GM19455 (cell line): ENCODE results near the gene AMIGO1.

Experiments
- ATAC-seq: cut with Tn5 transposase; IDR thresholded peaks from one replicate; pipeline ENCODE4 v1.9.1; 2021; ENCODE audit not compliant: unreplicated experiment

AMIGO1 gene

DNA sequence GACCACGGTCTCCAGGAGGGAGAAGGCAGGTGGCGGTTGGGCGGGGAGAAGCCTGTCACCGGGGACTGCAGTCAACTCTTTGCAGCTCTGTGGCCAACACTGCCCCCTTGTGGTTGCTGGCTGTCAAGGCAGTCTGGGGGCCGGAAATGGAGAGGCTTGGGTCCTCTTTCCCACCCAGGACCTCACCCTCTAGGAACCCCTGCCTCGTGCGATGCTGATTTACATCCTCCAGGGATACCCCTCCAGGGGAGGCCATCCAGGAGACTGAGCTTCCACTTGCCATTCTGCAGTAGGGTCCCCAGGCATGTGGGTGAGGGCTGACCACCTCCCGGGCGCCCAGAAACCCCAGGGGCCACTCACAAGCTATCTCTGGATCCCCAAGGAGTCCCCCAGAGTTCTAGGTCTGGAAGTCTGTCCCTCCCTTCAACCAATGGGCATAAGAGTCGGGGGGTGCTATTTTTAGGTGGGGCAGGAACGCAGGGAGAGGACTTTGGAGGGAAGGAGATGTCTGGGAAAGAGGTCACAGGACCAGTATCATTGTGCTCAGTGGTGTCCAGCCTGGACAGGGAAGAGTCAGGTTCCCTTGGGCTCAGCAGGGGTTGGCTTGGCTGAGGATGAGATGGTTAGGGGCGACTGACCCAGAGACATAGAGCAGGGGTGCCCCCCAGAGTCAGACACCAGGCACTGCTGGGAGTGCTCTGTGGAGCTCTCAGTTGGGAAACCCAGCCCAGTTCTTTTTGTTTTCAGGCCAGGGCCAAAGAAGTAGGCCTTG, 23.0 kb upstream of the AMIGO1 start:
- peak; percentile 71 for ATAC-seq

DNA sequence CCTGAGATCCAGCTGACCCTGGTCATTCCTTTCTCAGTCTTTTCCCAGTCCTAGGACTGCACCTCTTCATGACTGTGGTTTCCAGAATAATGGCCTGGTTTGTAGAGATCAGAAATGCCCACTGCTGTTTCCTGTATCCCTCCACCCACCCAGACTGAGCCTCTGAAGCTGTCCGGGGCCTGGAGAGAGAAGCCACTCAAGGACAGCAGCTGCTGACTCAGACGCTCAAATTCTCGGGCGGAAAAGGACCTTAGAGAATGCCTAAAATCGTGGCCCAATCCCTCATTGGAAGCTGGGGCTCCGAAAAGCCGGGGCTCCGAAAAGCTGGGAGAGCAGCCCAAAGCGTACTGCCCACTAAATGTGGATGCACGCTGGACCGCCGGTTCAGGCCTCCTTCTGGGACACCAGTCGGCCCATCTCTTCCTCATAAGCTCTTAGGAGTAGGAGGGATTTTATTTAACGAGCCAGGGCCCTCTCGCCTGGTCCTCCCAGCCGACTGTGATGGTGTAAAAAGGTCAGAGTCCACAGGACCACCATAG, 22.4 kb upstream of the AMIGO1 start:
- ATAC-seq: no peak

DNA sequence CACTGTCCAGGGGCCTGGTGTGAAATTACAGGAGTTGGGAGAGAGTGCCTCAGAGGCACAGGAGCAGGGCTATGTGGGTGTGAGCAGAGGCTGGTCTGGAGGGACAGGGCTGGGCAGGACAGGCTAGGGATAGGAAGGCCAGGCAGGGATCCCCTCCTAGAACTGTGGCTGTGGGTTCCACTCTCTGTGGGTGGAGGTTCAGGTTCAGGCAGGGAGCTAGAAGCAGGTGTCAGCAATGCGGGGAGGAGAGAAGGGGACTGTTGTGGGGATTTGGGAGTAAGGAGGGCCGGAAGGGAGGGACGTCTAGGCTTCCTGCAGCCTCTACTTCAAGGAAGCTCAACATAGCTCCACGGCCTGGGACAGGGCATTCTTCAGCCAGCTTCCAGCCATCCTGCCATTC, 21.9 kb upstream of the AMIGO1 start:
- no peak for ATAC-seq

DNA sequence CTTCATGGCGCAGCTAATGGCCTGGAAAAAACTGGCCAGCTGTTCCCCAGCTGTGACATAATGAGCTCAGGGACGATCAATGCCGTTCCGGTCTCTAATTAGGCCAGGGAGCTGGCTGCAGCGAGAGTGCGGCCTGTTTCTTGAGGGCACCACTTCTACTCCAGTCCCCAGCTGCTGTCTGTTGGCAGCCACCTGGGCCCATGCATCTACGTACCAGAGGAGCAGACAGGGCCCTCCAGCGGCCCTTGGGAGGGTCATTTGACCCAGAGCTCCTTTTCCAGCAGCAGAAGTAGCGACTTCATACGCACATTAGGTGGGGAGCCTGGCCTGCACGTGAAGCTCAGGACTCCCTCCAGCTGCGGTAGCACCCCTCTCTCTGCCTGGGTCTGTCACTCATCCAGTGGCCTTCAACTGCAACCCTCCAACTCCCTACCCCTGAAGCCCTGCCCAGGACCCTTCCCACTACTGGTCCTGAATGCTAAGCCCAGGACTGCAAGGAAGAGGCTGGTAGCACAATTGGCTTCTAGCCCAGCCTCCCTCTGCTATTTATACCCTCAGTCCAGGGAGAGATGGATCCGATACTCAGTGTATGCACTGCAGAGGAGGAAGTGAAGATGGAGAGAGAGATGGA, 21.0 kb upstream of the AMIGO1 start:
- ATAC-seq: no peak

DNA sequence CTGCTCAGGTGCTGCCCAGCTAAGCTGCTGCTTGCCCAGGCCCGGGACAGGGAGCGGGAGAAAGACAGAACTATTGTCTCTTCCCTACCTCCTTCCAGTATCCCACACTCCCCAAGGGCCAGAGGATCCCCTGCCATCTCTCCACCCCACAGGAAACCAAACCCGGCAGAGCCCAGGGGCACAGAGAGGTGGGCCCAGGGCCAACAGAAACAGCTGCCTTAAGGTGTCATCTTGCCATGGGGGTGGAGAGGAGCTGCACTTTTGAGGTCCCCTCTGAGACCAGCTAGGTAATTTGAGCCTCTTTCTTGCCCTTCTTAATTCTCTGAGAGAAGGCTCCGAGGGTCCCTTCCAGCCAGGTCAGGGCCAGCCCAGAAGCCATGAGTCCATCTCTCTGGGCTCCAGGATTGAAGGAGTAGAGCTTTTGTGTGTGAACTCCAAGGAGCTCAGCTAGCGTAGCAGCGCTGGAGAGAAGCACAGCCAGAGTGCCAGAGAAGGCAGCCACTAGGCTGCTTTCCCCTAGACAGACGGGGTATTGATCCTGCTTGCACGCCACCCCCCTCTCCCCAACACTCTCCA, 20.4 kb upstream of the AMIGO1 start:
- no peak for ATAC-seq

DNA sequence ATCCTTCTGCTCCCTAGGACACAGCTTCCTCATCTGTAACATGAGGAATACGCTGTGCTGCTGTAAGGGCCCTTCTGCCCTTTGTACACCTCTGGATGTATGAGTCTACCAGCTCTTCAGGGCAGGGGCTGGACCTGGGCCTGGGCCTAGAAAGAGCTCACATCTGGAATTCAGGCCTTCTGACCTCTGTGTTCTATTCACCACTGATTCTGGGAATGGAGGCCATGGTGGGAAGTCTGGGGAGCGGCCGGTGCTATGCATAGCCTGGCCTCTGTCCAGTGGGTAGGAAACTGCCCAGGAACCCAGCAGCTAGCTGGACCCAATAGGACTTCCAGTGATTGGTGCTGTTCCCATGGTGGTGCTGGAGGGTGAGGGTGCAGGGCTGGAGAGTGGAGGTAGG, 19.2 kb upstream of the AMIGO1 start:
- no peak for ATAC-seq

DNA sequence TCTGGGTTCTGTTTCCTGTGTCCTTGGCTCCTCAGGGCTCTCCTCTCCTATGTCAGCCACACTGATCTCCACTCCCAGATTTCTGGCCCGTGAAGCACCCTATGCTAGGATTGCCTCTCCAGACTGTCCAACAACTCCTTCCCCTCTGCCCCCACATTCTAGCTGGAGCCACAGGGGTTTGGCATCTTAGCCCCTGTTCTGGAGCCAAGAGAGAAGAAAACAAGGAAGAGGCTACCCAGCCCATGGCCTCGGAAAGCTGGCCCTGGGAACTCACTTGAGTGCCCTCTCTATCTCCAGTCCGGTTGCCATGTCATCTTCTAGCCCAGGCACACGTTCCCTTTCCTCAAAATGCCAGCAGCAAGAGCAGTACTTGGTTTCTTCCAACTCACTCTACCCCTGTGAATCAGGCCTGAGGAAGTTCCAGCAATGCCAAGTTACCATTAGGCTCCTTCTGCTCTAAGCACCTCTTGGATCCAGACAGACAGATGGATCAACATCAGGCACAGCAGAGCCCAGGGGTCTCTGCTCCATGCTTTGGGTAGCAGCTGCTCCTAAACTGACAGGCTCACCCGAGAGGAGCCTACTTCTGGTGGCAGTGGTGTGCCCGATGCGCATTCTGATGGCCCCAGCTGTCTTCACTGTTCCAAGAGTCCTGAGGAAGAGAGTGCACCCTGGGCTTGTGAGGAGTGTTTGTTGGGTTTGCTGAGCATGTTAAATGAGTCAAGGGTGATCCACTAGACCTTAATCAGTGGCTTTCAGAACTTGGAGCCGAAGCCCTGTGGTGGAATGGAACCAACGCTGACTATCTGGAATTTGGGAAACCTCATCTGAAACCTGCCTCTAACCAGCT, 18.5 kb upstream of the AMIGO1 start:
- ATAC-seq: no peak

DNA sequence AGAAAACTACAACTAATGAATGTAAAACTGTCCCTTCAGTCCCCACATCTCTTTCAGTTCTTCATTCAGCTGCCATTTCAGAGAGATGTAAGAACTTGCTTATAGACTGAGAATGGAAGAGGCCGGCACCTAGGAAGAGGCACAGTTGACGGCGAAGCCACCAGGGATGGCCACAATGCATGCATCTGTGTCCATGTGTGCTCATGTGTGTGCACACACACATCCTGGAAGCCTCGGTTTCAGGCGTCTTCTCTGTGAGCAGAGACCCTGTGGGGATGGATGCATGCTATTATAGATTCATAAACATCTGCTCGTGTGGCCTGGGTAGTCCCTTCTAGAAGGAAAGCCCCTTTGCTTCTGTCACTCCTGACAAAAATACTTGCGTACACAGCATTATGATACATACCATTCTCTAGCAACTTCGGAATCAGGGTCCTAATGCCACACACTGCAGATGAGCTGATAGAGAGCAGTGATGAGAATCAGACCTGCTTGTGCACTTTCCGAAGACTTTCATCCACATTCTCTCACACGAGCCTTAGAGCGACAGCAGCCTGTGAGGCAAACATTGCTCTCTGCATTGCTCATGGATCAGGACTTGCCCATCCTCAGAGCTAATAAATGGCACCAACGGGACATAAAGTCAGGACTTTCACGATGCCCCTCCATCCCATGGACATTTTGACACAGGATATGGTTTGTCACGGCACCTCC, 17.7 kb upstream of the AMIGO1 start:
- no peak for ATAC-seq

DNA sequence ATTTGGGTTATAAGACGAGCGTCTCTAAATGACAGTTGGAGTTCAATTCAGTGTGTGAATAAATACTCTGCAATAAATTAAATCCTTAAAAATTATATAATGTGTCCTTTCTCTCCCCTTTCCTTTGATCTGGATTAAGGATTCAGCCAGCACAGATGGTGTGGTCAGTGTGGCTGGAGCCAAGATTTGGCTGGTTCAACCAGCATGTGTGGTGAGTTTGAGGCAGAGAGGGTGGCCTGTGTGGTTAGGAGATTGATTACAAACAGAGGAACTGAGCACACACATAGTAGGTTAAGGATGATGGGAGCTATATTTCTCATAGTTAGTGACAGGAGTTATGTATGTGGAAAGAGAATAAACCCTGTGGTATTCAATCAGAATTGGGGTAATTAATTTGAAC, 14.2 kb upstream of the AMIGO1 start:
- no peak for ATAC-seq

DNA sequence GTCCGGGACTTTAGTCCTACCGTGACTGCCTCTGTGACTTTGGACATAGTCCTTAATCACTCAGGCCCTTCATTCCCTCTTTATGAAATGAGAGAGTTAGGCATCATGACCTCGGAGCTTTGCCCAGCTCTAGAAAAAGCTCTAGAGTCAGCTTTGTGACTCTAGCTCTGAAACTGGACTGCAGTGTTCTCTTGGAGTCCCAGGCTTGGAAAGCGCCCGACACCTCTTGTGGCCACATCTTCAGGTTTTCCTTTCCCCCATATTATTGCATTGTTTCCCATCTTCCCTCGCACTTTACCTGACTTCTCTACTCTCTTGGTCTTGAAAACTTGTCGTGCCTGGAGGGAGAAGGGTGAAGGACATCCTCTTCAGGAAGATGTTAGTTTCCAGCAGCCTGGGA, 12.5 kb upstream of the AMIGO1 start:
- no peak for ATAC-seq

DNA sequence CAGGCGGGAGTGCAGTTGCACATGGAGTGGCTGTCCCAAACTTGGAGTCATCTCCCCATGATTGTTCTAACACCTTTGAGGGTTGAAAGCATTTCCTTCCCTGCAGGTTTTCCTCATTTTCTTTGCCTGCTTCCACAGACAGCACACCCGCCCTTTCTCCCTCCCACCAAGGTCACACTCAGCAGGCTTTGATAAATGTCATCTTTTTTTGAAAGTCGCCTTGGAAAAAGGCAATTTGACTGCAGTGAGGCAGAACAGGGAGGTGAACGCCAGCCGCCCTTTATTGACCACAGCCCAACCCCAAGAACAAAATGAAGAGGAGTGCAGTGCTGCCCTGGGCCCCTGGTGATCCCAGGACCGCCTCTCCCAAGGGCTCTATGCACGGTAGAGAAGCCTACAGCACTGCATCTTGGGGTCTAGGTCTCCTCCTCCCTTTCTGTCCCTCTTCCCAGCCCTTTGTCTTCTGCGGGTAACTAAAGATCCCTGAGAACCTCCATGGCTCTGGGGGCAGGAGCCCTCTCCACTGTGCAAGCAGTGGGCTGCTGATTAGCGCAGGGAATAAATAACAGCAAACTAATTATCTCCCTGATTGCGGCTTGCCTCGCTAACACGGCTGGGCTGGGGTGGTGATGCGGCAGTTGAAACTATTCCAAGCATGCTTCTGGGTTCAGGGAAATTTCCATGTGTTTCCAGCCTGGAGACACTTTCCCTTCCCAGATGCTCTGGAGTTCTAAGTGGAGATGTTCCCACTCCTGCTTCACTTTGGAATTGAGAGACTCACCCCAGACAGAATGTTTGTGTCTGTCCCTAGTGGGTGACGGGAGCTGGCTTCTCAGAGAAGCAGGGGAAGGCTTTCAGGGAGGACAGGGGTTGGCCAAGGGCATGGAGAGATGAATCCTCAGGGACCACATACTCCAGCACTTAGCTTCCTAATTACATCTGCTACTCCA, 11.8 kb upstream of the AMIGO1 start:
- ATAC-seq: no peak

DNA sequence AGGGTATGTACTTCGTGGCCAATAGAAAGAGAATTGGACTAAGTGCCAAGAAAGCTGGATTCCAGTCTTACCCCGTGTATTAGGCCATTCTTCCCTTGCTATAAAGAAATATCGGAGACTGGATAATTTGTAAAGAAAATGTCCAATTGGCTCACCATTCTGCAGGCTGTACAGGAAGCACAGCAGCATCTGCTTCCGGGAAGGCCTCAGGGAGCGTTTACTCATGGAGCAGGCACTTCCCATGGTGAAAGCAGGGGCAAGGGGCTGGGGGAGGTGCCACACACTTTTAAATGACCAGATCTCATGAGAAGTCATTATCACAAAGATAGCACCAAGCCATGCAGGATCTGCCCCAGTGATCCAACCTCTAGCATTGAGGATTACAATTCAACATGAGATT, 7.8 kb upstream of the AMIGO1 start:
- ATAC-seq: no peak

DNA sequence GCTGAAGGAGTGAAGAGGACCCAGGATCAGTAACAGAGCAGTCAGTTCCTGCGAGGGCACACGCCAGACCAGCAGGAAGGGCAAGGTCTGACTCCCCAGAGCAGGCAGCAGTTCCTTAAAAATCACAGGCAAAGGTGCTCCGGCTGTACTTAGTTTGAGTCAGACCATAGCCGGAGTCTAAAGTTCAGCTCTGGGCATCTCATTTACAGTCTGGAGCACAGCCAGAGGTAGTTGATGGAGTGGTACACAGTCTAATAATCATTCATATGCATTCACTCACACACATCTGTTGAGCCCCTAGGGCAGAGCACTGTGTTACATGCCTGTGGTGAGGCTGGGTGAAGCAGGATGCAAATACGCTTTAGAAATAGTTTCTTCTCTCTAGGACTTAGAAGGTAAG, 7.3 kb upstream of the AMIGO1 start:
- ATAC-seq: no peak

DNA sequence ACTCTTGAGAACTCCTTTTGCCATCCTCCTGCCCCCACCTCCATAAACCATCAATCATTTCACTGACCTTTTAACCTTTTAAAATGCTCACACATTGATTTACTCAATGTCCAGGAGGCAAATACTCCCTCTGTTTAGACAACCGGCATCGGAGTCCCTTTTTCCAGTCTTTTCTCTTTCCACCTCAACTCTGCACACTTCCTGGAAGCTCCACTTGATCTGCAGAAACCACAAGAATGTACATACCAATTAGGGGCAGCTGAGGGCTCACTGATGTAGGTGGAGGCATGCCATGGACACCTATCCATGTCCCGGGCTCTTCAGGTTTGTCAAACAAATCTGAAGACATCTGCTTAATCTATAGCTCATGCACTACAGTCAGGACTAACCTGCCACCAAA, 5.3 kb upstream of the AMIGO1 start:
- no peak for ATAC-seq

DNA sequence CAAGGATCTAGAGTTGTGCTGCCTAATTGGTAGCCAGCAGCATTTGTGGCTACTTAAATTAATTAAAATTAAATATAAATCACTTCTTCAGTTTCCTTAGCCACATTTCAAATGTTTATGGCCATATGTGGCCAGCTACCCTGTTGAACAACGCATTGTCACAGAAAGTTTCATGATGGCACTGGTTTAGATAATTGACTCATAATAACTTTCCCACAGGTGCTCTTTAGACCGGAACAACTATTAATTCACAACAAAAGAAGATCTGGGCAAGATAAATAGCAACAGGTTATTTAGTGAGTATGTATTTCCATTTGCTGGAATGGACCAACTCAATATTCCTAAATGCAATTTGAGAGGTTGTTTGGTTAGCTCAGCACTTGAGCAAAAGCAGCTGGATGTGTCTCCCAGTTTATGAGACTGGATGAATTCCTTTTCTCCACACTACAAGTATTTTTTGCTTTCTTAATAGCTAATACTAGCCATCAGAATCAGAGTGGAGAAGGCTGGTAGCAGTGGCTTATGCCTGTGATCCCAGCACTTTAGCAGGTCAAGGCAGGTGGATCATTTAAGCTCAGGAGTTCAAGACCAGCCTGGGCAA, 3.7 kb upstream of the AMIGO1 start:
- no peak for ATAC-seq

DNA sequence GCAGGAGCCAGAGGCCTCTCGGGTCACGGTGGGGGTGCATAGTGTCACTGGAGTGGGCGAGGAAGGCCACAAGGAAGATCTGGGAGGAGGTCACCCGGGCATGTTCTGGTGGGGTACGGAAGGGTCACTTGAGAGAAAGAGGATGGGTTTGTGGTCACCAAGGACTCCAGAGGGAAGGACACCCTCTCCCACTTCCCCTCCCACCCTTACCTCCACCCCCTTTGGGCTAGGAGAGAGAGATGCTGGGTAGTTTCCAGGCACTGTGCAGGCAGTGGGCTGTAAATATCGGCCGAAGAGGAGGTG, 703 bp downstream of the AMIGO1 start:
- ATAC-seq: no peak

DNA sequence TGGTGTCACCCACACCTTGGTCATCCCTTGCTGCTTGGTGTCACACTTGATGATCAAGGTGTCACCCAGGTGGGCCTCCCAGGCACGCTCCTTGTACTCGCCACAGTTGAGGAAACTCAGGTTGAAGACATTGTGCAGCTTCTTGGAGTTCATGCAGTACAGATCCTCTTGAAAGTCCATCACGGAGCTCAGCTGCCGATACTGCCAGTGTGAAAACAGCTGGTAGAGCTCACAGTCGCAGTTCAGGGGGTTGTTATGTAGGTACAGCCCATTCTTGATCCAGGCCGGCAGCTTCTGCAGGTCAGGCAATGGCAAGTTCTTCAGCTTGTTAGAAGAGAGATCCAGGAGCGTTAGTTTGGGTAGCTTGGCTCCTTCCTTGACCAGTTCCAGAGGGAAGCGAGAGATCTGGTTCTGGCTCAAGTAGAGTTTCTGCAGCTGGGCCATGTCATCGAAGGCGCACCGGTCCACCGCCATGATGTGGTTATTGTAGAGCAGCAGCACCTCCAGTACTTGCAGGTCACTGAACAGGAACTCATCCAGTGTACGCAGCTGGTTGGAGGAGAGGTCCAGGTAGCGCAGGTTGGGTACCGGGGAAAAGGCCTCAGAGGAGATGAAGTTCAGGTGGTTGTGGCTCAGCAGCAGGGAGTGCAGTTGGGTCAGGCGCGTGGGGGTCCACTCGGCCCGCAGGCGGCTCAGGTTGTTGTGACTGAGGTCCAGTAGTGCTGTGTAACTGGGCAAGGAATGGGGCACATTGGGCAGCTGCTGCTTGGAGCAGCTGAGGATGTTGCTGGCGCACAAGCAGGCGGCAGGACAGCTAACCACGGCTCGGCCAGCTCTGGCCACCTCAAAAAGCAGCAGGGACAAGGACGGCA, 1.3 kb downstream of the AMIGO1 start:
- no peak for ATAC-seq

DNA sequence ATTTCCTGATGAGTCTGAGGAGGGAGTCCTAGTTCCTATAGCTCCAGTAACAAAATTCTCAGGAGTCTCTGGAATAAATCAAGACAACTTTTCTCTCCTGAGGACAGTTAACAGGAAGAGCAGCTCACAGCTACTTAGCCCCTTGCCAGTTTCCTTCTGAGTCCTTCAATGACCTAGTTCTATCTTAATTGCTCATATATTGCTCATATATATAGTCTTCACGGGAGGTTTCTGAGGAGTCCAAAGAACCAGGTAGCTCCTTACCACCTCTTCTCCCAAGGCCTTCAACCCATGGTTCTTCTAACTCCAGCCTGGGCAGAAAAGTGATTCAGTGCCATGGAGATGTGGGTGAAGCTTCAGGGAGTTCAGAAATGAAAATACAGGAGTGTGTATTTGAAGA, 4.6 kb downstream of the AMIGO1 start:
- no peak for ATAC-seq
